Loucy (cell line): ENCODE results near the gene TRPV2.

Experiments
- CTCF ChIP-seq: fragments of 200-600 bp; sonication (generic); conservative IDR thresholded peaks from 2 replicates; pipeline ENCODE4 v1.5.1; 2014; ENCODE audit warnings: mild to moderate bottlenecking, antibody characterized with exemption, low read length
- EZH2phosphoT487 ChIP-seq: fragments of 200-600 bp; IDR thresholded peaks from 2 replicates; pipeline ENCODE4 v1.6.1; 2018; ENCODE audit warnings: antibody characterized with exemption, mild to moderate bottlenecking, moderate library complexity, borderline replicate concordance

- TF ChIP-seq EZH2phosphoT487 = no peak
- TF ChIP-seq CTCF = no peak
These were observed 36.6 kb upstream of the TRPV2 start for GRCh38 chr17:16378636-16379282.
